A549 (cell line): ENCODE measurements around the gene TMEM214. TPM values are rescaled to one million over a fixed set of nuclear protein-coding genes. Genes with fewer than 3 reads are reported as not detected.
A peak's percentile ranks its signal among the peaks of the same experiment; 100 is the strongest.

ENCODE experiments used
- ATAC-seq, 2 experiments: fragments of 200-7000 bp in 1 of 2; fragments of >200 bp in 1 of 2; cut with Nextera tagmentation in 1 of 2; cut with Tn5 transposase in 1 of 2; 3 replicates each; pipeline versions ENCODE4 v1.8.0 to v1.9.1; 2018 to 2020; ENCODE audit warnings: mild to moderate bottlenecking in 1 of 2, moderate library complexity in 1 of 2
- CTCF ChIA-PET: fragments of 300-600 bp; sonication (Branson Sonifier 250); formaldehyde crosslinking; extraction: SDS; loops from one replicate; lab custom pipeline; 2021; ENCODE audit warnings: antibody characterized with exemption, inconsistent platforms; lab: Yijun Ruan, JAX
- POLR2A ChIA-PET: fragments of 350-600 bp; formaldehyde crosslinking; extraction: SDS; loops from one replicate; lab custom pipeline; 2021; ENCODE audit warnings: antibody characterized with exemption, inconsistent platforms; lab: Yijun Ruan, JAX
- DNase-seq, 2 experiments: peaks; one replicate each; pipeline versions ENCODE4 v3.0.0 to v3.0.0-alpha.2; 2011 to 2016; ENCODE audit warnings: low read depth in 1 of 2, low spot score in 1 of 2
- FAIRE-seq: peaks from 2 replicates; lab custom pipeline; 2011; peaks lifted over from hg19 to GRCh38; lab: Jason Lieb, UNC
- H3K27ac ChIP-seq, 2 experiments: fragments of >200 bp; sonication (Bioruptor Twin); formaldehyde crosslinking; 3 replicates each; pipeline ENCODE4 v1.5.1; 2016 to 2017
- H3K4me1 ChIP-seq: fragments of >200 bp; sonication (Bioruptor Twin); formaldehyde crosslinking; 3 replicates; pipeline ENCODE4 v1.6.1; 2016
- H3K4me2 ChIP-seq: fragments of >200 bp; sonication (Bioruptor Twin); formaldehyde crosslinking; 3 replicates; pipeline ENCODE4 v1.6.1; 2016
- H3K4me3 ChIP-seq: fragments of >200 bp; sonication (Bioruptor Twin); formaldehyde crosslinking; 3 replicates; pipeline ENCODE4 v1.5.1; 2016
- H3K9me3 ChIP-seq: fragments of >200 bp; sonication (Bioruptor Twin); formaldehyde crosslinking; 3 replicates; pipeline ENCODE4 v1.6.1; 2016
- BHLHE40 ChIP-seq: IDR thresholded peaks from 2 replicates; pipeline ENCODE4 v1.6.1; 2012; ENCODE audit warnings: low read depth, low read length, inconsistent platforms
- CBX8 ChIP-seq: fragments of 200-600 bp; sonication (generic); IDR thresholded peaks from 2 replicates; pipeline ENCODE4 v1.6.1; 2016
- CHD4 ChIP-seq: fragments of 200-600 bp; sonication (generic); IDR thresholded peaks from 2 replicates; pipeline ENCODE4 v1.6.1; 2016; ENCODE audit warnings: antibody characterized with exemption, mild to moderate bottlenecking, borderline replicate concordance
- EHF ChIP-seq: fragments of 250-450 bp; sonication (Bioruptor Pico); IDR thresholded peaks from 2 replicates; pipeline ENCODE4 v1.5.0; 2020; ENCODE audit warnings: mild to moderate bottlenecking
- ELK1 ChIP-seq: fragments of 150-350 bp; IDR thresholded peaks from 2 replicates; pipeline ENCODE4 v1.6.1; 2014; ENCODE audit warnings: low read depth, mild to moderate bottlenecking, low read length
- EP300 ChIP-seq, 2 experiments: fragments of >200 bp; sonication (Bioruptor Twin); formaldehyde crosslinking; IDR thresholded peaks; 2 replicates in 1 of 2; 3 replicates in 1 of 2; pipeline ENCODE4 v1.6.1; 2016 to 2017
- FOXS1 ChIP-seq: fragments of 250-450 bp; sonication (Bioruptor Pico); IDR thresholded peaks from 2 replicates; pipeline ENCODE4 v1.5.0; 2020; ENCODE audit warnings: mild to moderate bottlenecking, moderate library complexity
- HEYL ChIP-seq: fragments of 250-450 bp; sonication (Bioruptor Pico); IDR thresholded peaks from 2 replicates; pipeline ENCODE4 v1.8.0; 2021; ENCODE audit warnings: mild to moderate bottlenecking, moderate library complexity
- HOXA7 ChIP-seq: fragments of 250-450 bp; sonication (Bioruptor Pico); IDR thresholded peaks from 2 replicates; pipeline ENCODE4 v1.5.0; 2020; ENCODE audit warnings: mild to moderate bottlenecking, moderate library complexity
- NFE2L2 ChIP-seq: fragments of 150-350 bp; conservative IDR thresholded peaks from 2 replicates; pipeline ENCODE4 v1.6.1; 2014; ENCODE audit warnings: low read length
- NPAS2 ChIP-seq: fragments of 250-450 bp; sonication (Bioruptor Pico); IDR thresholded peaks from 2 replicates; pipeline ENCODE4 v1.8.0; 2022; ENCODE audit warnings: mild to moderate bottlenecking, moderate library complexity, borderline replicate concordance
- PBX3 ChIP-seq: IDR thresholded peaks from 2 replicates; pipeline ENCODE4 v1.6.1; 2012
- POLR2A ChIP-seq: IDR thresholded peaks from 2 replicates; pipeline ENCODE4 v1.6.1; 2012; ENCODE audit warnings: mild to moderate bottlenecking, low read length
- RAD21 ChIP-seq, 2 experiments: fragments of >200 bp in 1 of 2; sonication (Bioruptor Twin) in 1 of 2; formaldehyde crosslinking in 1 of 2; IDR thresholded peaks in 1 of 2; conservative IDR thresholded peaks in 1 of 2; 2 replicates in 1 of 2; 3 replicates in 1 of 2; pipeline ENCODE4 v1.6.1; 2012 to 2018; ENCODE audit warnings: inconsistent platforms in 1 of 2
- RCOR1 ChIP-seq: fragments of 150-350 bp; IDR thresholded peaks from 2 replicates; pipeline ENCODE4 v1.6.1; 2014; ENCODE audit warnings: antibody characterized with exemption, low read length, low read depth
- RNF2 ChIP-seq: fragments of 200-600 bp; sonication (generic); IDR thresholded peaks from 2 replicates; pipeline ENCODE4 v1.6.1; 2016; ENCODE audit warnings: low read depth, mild to moderate bottlenecking, antibody characterized with exemption, moderate library complexity, borderline replicate concordance
- TFCP2L1 ChIP-seq: fragments of 250-450 bp; sonication (Bioruptor Pico); IDR thresholded peaks from 2 replicates; pipeline ENCODE4 v1.5.0; 2021; ENCODE audit warnings: mild to moderate bottlenecking
- WGBS: methylation state at CpG from one replicate; pipeline ENCODE4 v1.1.6; 2017; ENCODE audit errors: missing lambda C conversion rate; 5-methylcytosine and 5-hydroxymethylcytosine counted together
- polyA plus RNA-seq, 4 experiments: library from polyadenylated mRNA; depleted of rRNA in 3 of 4; stranded (reverse); fragments of >200 nt; fragmentation: RNase III in 1 of 4; extraction: RNeasy Plus Mini Kit Qiagen cat#74134 plus additional on column Dnase treatment in 1 of 4; gene quantifications; 2 replicates in 3 of 4; 3 replicates in 1 of 4; pipeline ENCODE4 v1.2.3, GENCODE V29; 2011 to 2017
- TF ChIP-seq, protein P1 (sequence below): fragments of 450-650 bp; IDR thresholded peaks from 2 replicates; pipeline ENCODE4 v1.6.1; 2014; ENCODE audit warnings: antibody characterized with exemption
- TF ChIP-seq, protein P2 (sequence below): fragments of >200 bp; sonication (Bioruptor Twin); formaldehyde crosslinking; IDR thresholded peaks from 3 replicates; pipeline ENCODE4 v1.6.1; 2016
- TF ChIP-seq, protein P3 (sequence below): fragments of >200 bp; sonication (Bioruptor Twin); formaldehyde crosslinking; IDR thresholded peaks from 2 replicates; pipeline ENCODE4 v1.6.1; 2016
- TF ChIP-seq, protein P4 (sequence below): fragments of >200 bp; sonication (Bioruptor Twin); formaldehyde crosslinking; IDR thresholded peaks from 3 replicates; pipeline ENCODE4 v1.5.1; 2016
- TF ChIP-seq, protein P5 (sequence below): IDR thresholded peaks from 2 replicates; pipeline ENCODE4 v1.6.1; 2012
- TF ChIP-seq, protein P6 (sequence below): fragments of 250-450 bp; sonication (Bioruptor Pico); IDR thresholded peaks from 2 replicates; pipeline ENCODE4 v1.5.0; 2021; ENCODE audit warnings: mild to moderate bottlenecking, moderate library complexity, borderline replicate concordance

The TMEM214 gene
- polyA plus RNA-seq, 2 of the 4 experiments (the other 2 are of a cell fraction) = 54.3 to 74.9 TPM

GRCh38 chr2:27082773-27083409 lies 50.1 kb downstream of the TMEM214 start:
- Histone ChIP-seq H3K9me3 (no peaks in the 10 kb centered on the region), H3K27ac (no peak overlapping the region), H3K4me3 (no peak overlapping the region), H3K4me2 (no peak overlapping the region), H3K4me1 (peaks cover 17% of the 10 kb centered on the region)
- ChIA-PET POLR2A (interaction anchor here (0.7 to 3.3 kb wide), 3 partner anchors 12 to 237 kb away, joined by 3 to 18 read pairs (median 4); partner anchors contain the start of genes AGBL5 and OST4), CTCF (interaction anchor here (0.8 to 15.3 kb wide), 13 partner anchors 9 to 237 kb away, joined by 3 to 253 read pairs (median 15); partner anchors contain the start of genes AGBL5, OST4 and TMEM214)
- FAIRE-seq = no peak
- DNase-seq = no peak
- ATAC-seq = no peak
- TF ChIP-seq, protein P1, sequence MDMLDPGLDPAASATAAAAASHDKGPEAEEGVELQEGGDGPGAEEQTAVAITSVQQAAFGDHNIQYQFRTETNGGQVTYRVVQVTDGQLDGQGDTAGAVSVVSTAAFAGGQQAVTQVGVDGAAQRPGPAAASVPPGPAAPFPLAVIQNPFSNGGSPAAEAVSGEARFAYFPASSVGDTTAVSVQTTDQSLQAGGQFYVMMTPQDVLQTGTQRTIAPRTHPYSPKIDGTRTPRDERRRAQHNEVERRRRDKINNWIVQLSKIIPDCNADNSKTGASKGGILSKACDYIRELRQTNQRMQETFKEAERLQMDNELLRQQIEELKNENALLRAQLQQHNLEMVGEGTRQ = no peak
- TF ChIP-seq, protein P2, sequence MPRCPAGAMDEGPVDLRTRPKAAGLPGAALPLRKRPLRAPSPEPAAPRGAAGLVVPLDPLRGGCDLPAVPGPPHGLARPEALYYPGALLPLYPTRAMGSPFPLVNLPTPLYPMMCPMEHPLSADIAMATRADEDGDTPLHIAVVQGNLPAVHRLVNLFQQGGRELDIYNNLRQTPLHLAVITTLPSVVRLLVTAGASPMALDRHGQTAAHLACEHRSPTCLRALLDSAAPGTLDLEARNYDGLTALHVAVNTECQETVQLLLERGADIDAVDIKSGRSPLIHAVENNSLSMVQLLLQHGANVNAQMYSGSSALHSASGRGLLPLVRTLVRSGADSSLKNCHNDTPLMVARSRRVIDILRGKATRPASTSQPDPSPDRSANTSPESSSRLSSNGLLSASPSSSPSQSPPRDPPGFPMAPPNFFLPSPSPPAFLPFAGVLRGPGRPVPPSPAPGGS = no peak
- TF ChIP-seq TFCP2L1 (CRISPR knock-in tag) = no peak
- no peak for TF ChIP-seq HEYL (CRISPR knock-in tag)
- no peak for TF ChIP-seq HOXA7 (CRISPR knock-in tag)
- TF ChIP-seq, protein P3, sequence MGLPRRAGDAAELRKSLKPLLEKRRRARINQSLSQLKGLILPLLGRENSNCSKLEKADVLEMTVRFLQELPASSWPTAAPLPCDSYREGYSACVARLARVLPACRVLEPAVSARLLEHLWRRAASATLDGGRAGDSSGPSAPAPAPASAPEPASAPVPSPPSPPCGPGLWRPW = no peak
- no peak for TF ChIP-seq CBX8
- TF ChIP-seq RAD21 (conservative IDR thresholded peaks at IDR 0.05 in 1 of 2, IDR thresholded peaks at IDR 0.05 in 1 of 2) = no peak
- TF ChIP-seq CHD4 = no peak
- TF ChIP-seq, protein P4, sequence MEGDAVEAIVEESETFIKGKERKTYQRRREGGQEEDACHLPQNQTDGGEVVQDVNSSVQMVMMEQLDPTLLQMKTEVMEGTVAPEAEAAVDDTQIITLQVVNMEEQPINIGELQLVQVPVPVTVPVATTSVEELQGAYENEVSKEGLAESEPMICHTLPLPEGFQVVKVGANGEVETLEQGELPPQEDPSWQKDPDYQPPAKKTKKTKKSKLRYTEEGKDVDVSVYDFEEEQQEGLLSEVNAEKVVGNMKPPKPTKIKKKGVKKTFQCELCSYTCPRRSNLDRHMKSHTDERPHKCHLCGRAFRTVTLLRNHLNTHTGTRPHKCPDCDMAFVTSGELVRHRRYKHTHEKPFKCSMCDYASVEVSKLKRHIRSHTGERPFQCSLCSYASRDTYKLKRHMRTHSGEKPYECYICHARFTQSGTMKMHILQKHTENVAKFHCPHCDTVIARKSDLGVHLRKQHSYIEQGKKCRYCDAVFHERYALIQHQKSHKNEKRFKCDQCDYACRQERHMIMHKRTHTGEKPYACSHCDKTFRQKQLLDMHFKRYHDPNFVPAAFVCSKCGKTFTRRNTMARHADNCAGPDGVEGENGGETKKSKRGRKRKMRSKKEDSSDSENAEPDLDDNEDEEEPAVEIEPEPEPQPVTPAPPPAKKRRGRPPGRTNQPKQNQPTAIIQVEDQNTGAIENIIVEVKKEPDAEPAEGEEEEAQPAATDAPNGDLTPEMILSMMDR = no peak
- no peak for TF ChIP-seq NPAS2 (CRISPR knock-in tag)
- TF ChIP-seq FOXS1 (CRISPR knock-in tag) = no peak
- TF ChIP-seq, all 56 proteins: peak for 0
- 95% methylated on average over 24 of the region's 27 CpGs for WGBS

- WGBS = 89% methylated on average over 17 of the region's 20 CpGs
- FAIRE-seq = no peak
- H3K4me2 ChIP-seq = no peak overlapping the region
- TF ChIP-seq FOXS1 (CRISPR knock-in tag) (no peak), EP300 (IDR thresholded peaks at IDR 0.05) (no peak), EHF (CRISPR knock-in tag) (no peak), RNF2 (no peak), PBX3 (no peak), BHLHE40 (no peak), RCOR1 (no peak), ELK1 (no peak), NFE2L2 (no peak), CHD4 (no peak), POLR2A (no peak)
- TF ChIP-seq, protein P5, sequence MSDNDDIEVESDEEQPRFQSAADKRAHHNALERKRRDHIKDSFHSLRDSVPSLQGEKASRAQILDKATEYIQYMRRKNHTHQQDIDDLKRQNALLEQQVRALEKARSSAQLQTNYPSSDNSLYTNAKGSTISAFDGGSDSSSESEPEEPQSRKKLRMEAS = no peak
- TF ChIP-seq, protein P6, sequence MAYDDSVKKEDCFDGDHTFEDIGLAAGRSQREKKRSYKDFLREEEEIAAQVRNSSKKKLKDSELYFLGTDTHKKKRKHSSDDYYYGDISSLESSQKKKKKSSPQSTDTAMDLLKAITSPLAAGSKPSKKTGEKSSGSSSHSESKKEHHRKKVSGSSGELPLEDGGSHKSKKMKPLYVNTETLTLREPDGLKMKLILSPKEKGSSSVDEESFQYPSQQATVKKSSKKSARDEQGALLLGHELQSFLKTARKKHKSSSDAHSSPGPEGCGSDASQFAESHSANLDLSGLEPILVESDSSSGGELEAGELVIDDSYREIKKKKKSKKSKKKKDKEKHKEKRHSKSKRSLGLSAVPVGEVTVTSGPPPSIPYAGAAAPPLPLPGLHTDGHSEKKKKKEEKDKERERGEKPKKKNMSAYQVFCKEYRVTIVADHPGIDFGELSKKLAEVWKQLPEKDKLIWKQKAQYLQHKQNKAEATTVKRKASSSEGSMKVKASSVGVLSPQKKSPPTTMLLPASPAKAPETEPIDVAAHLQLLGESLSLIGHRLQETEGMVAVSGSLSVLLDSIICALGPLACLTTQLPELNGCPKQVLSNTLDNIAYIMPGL (CRISPR knock-in tag) = no peak
- TF ChIP-seq, protein P2 = no peak
- TF ChIP-seq, all 56 proteins: peak for 0
- POLR2A ChIA-PET = interaction anchor here (0.7 to 3.3 kb wide), 3 partner anchors 12 to 237 kb away, joined by 3 to 18 read pairs (median 4); partner anchors contain the start of genes AGBL5 and OST4
- Histone ChIP-seq H3K4me1 (peaks cover 17% of the 10 kb centered on the region), H3K9me3 (no peaks in the 10 kb centered on the region), H3K27ac (peak overlapping the region in 1 of 2 experiments; percentile 15; a peak in 1 of 6 replicates), H3K4me3 (no peak overlapping the region)
- no peak for DNase-seq
- CTCF ChIA-PET = interaction anchor here (0.8 to 15.3 kb wide), 13 partner anchors 7 to 238 kb away, joined by 3 to 253 read pairs (median 9); partner anchors contain the start of genes AGBL5, OST4 and TMEM214
- ATAC-seq = no peak
These were observed 50.9 kb downstream of the TMEM214 start for GRCh38 chr2:27083410-27084296.
